Activated CD8-positive, alpha-beta memory T cell treated with anti-CD3 and anti-CD28 coated beads for 4 hours (primary cell): ENCODE measurements around the gene SKIDA1.
A peak's percentile ranks its signal among the peaks of the same experiment; 100 is the strongest.

Experiments
- DNase-seq, 2 donors: peaks; one replicate each; pipeline ENCODE4 v3.0.0-alpha.2; 2020; ENCODE audit warnings: low read depth in 2 of 2

SKIDA1 gene

GRCh38 chr10:21501731-21502347 lies 23.6 kb downstream of the SKIDA1 start:
- no peak for DNase-seq

- DNase-seq: no peak
These were observed 24.4 kb downstream of the SKIDA1 start for GRCh38 chr10:21501091-21501490.

GRCh38 chr10:21500578-21500910 lies 24.9 kb downstream of the SKIDA1 start:
- no peak for DNase-seq

- no peak for DNase-seq
These were observed 25.5 kb downstream of the SKIDA1 start for GRCh38 chr10:21499701-21500577.

- DNase-seq: no peak
These were observed 26.5 kb downstream of the SKIDA1 start for GRCh38 chr10:21498986-21499385.

GRCh38 chr10:21498377-21498776 lies 27.1 kb downstream of the SKIDA1 start:
- DNase-seq: no peak

GRCh38 chr10:21497177-21497807 lies 28.2 kb downstream of the SKIDA1 start:
- no peak for DNase-seq

- DNase-seq: no peak
These were observed 28.9 kb downstream of the SKIDA1 start for GRCh38 chr10:21496343-21497176.

GRCh38 chr10:21495752-21496342 lies 29.6 kb downstream of the SKIDA1 start:
- peak; percentile 63 to 67 for DNase-seq

- DNase-seq: no peak
These were observed 30.3 kb downstream of the SKIDA1 start for GRCh38 chr10:21495002-21495751.

- DNase-seq: no peak
These were observed 31.1 kb downstream of the SKIDA1 start for GRCh38 chr10:21494191-21495001.

- no peak for DNase-seq
These were observed 31.7 kb downstream of the SKIDA1 start for GRCh38 chr10:21493784-21494183.

GRCh38 chr10:21492421-21492820 lies 33.1 kb downstream of the SKIDA1 start:
- DNase-seq: no peak

- DNase-seq: no peak
These were observed 34.8 kb downstream of the SKIDA1 start for GRCh38 chr10:21490711-21491105.

- no peak for DNase-seq
These were observed 35.3 kb downstream of the SKIDA1 start for GRCh38 chr10:21490028-21490710.

- DNase-seq: no peak
These were observed 36.5 kb downstream of the SKIDA1 start for GRCh38 chr10:21488957-21489446.

GRCh38 chr10:21488246-21488956 lies 37.1 kb downstream of the SKIDA1 start:
- no peak for DNase-seq

- DNase-seq: no peak
These were observed 37.9 kb downstream of the SKIDA1 start for GRCh38 chr10:21487416-21488180.
